ENCODE measurements around the gene AKAP6. TPM values are rescaled to one million over a fixed set of nuclear protein-coding genes. Genes with fewer than 3 reads are reported as not detected.

Gene AKAP6
- total and polyA plus RNA-seq, 2 of the 8 experiments (the other 6 are each of a cell fraction or from before 2014, with no cell fraction given) = 0.09 to 0.89 TPM

- TF ChIP-seq RNF2 (IDR thresholded peaks at IDR 0.05; ENCODE audit: borderline replicate concordance, low read depth, low read length, missing control alignments, poor library complexity, severe bottlenecking) (no peak), HDAC2 (IDR thresholded peaks at IDR 0.05; ENCODE audit: borderline replicate concordance in 1 of 2, low read depth in 2 of 2, low read length in 2 of 2) (no peak), CEBPB (IDR thresholded peaks at IDR 0.05; ENCODE audit: low read depth, low read length) (no peak), SIRT6 (IDR thresholded peaks at IDR 0.05; ENCODE audit: low read length) (no peak), JUND (IDR thresholded peaks at IDR 0.05; ENCODE audit: low read length) (no peak)
These were observed 7.6 kb downstream of the AKAP6 start (continued) for GRCh38 chr14:32336702-32337101.
